ENCODE results near the gene KCNK3.
A peak's percentile ranks its signal among the peaks of the same experiment; 100 is the strongest.
"Not testable (repeated sequence)": the region's sequence is repeated elsewhere in the genome, so short reads cannot be mapped to it uniquely, and the experiment has no call there.

KCNK3 gene

GRCh38 chr2:26730549-26731344, 38.2 kb downstream of the KCNK3 start:
- DNase-seq (ENCODE audit: low read depth): no peak

- DNase-seq (ENCODE audit: low read depth): no peak
These were observed 39.2 kb downstream of the KCNK3 start for GRCh38 chr2:26731714-26732113.

DNA sequence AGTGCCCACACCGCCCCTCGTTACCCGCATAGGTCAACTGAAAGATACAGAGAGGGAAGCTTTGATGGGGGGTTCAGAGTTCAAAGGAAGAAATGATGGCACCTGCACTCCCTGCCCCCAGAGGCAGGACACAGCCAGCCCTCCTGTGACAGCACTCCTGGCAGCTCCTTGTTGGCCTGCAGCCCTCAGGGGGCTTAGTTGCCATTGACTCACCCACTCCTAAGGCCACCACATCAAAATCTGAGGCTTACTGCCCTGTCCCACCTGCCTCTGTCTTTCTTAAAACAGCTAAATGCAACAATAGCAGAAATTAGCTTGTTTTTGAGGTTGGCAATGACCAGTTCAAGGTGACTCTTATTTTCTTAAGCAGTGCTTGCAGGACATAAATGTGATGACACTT, 39.9 kb downstream of the KCNK3 start:
- DNase-seq (ENCODE audit: low read depth): no peak

- DNase-seq (ENCODE audit: low read depth): no peak
These were observed 40.9 kb downstream of the KCNK3 start for GRCh38 chr2:26733413-26733812.

DNA sequence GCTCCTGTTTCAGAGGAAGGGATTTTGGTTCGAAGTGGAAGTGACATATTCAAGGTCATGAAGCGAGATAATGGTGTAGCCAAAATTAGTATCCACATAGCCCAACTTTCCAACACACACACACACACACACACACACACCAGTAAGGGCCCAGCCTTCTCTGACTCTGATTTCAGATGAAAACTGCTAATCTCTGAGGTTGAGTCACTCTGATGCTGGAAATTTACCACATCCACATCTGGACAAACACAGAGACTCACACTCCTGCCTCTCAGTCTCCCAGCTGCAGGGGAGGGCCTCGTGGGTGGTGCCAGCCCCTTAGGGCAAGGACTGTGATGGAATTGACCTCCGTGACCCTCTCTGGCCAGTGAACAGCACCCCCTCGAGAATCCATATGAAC, 42.6 kb downstream of the KCNK3 start:
- no peak for DNase-seq (ENCODE audit: low read depth)

- no peak for DNase-seq (ENCODE audit: low read depth)
These were observed 43.5 kb downstream of the KCNK3 start for GRCh38 chr2:26735883-26736588.

DNA sequence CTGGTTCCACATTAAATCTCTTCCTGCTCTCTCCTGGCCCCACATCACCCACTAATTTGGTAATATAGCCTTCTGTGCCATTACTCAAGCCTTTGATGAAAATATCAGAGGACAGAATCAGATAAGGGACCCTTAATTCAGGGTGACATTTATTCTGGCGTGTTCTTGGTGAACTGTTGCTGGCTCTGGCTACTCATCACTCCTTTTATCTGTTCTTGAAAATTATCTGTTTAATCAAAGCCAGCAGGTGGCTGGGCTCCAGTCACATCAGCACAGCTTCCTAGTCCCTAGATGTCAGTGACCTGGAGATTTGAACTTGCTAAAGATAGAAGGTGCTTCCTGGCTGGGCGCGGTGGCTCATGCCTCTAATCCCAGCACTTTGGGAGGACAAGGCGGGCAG, 44.7 kb downstream of the KCNK3 start:
- no peak for DNase-seq (ENCODE audit: low read depth)

- DNase-seq (ENCODE audit: low read depth): no peak
These were observed 46.0 kb downstream of the KCNK3 start for GRCh38 chr2:26738481-26738880.

DNA sequence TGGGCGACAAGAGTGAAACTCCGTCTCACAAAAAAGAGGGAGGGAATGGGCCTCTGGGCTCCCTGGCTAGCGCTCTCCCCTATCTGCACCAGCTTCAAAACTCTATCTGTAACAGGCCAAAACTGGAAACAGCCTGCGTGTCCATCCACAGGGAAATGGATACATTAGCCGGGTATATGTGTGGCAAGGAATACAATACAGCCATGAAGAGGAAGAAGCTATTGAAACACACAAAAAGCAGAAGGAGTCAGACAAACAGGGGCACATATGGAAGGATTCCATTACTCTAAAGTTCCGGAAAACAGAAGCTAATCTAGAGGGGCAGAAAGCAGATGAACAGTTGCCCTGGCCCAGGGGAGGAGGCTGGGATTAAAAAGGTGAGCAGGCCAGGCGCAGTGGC, 47.0 kb downstream of the KCNK3 start:
- no peak for DNase-seq (ENCODE audit: low read depth)

GRCh38 chr2:26740346-26740745, 47.8 kb downstream of the KCNK3 start:
- no peak for DNase-seq (ENCODE audit: low read depth)

DNA sequence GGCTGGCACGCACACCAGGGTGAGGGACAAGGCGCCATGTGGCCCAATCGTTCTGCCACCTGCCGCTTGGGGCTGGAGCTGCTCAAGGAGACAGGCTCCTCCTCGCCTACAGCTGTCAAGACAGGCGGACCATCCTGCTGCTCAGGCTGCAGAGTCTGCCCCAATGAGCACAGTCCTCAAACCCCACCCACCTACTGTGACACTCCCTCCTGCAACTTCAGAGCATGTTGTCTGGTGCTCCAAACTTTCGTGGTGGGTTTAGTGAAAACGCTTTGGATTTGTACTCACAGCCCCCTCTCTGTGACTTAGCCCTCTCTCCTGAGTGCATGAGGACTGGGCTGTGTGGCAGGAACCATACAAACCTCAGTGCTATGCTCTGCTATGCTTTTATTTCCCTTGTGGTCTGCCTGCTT, 48.4 kb downstream of the KCNK3 start:
- peak; percentile 25 for DNase-seq (ENCODE audit: low read depth)

GRCh38 chr2:26742048-26742770, 49.7 kb downstream of the KCNK3 start:
- no peak for DNase-seq (ENCODE audit: low read depth)

DNA sequence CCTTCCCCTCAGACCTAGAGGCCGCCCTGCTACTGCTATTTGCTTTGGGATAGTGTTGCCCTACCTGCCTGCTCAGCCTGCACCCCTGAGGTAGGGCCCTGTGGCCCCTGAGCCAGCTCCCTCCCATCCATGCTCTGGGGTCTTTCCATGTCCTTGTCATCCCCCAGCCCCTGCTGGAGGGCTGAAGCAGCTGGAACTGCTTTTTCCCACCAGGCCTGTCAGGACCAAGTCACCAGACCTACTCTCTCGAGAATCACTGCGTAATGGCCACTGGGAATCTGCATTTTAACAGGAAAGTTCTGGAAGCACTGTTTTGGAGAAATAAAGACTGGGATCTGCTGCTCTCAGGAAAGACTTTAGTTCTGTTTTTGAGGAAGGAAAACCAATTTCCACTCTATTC, 51.3 kb downstream of the KCNK3 start:
- no peak for DNase-seq (ENCODE audit: low read depth)

GRCh38 chr2:26744953-26745352, 52.4 kb downstream of the KCNK3 start:
- no peak for DNase-seq (ENCODE audit: low read depth)

- peak; percentile 62 for DNase-seq (ENCODE audit: low read depth)
These were observed 53.2 kb downstream of the KCNK3 start for GRCh38 chr2:26745609-26746327.

GRCh38 chr2:26746934-26747333, 54.4 kb downstream of the KCNK3 start:
- no peak for DNase-seq (ENCODE audit: low read depth)

- not testable (repeated sequence) for DNase-seq (ENCODE audit: low read depth)
These were observed 57.4 kb downstream of the KCNK3 start for GRCh38 chr2:26749787-26750420.

- not testable (repeated sequence) for DNase-seq (ENCODE audit: low read depth)
These were observed 57.9 kb downstream of the KCNK3 start for GRCh38 chr2:26750467-26750866.

GRCh38 chr2:26752656-26753055, 60.1 kb downstream of the KCNK3 start:
- DNase-seq (ENCODE audit: low read depth): no peak

- DNase-seq (ENCODE audit: low read depth): no peak
These were observed 62.0 kb downstream of the KCNK3 start for GRCh38 chr2:26754539-26754938.

- no peak for DNase-seq (ENCODE audit: low read depth)
These were observed 62.6 kb downstream of the KCNK3 start for GRCh38 chr2:26754972-26755670.

Measured in activated T-cell treated with anti-CD3 and anti-CD28 coated beads for 48 hours (primary cell).